Body of pancreas (tissue), 4 donors: ENCODE data around the gene VPS33A. TPM values are rescaled to one million over a fixed set of nuclear protein-coding genes. Genes with fewer than 3 reads are reported as not detected.

Source experiments
- ATAC-seq: fragments of 150-250 bp; one replicate; pipeline ENCODE4 v1.9.1; 2016
- DNase-seq, 4 donors: peaks; one replicate each; pipeline ENCODE4 v3.0.0-alpha.2; 2019
- H3K27ac ChIP-seq, 4 donors: fragments of 200-600 bp; sonication (generic); 1 replicate in 3 of 4; 2 replicates in 1 of 4; pipeline versions ENCODE4 v1.5.1 to v1.6.1; 2016 to 2019; ENCODE audit warnings: mild to moderate bottlenecking in 1 of 4, mixed read lengths in 1 of 4, moderate library complexity in 1 of 4
- H3K27me3 ChIP-seq, 2 donors: fragments of 200-600 bp; sonication (generic); one replicate each; pipeline ENCODE4 v1.6.0; 2016; ENCODE audit warnings: mild to moderate bottlenecking in 1 of 2
- H3K36me3 ChIP-seq, 2 donors: fragments of 200-600 bp; sonication (generic); replicated peaks in 1 of 2; 2 replicates each; pipeline ENCODE4 v1.5.1; 2016; ENCODE audit warnings: low read depth in 2 of 2; ENCODE audit not compliant: insufficient read depth in 1 of 2
- H3K4me1 ChIP-seq: fragments of 200-600 bp; sonication (generic); one replicate; pipeline ENCODE4 v1.6.0; 2016
- H3K4me3 ChIP-seq, 2 donors: fragments of 200-600 bp; sonication (generic); 1 replicate in 1 of 2; 2 replicates in 1 of 2; pipeline ENCODE4 v1.5.1; 2016 to 2019
- H3K9me3 ChIP-seq, 3 donors: fragments of 200-600 bp; sonication (generic); 1 replicate in 2 of 3; 2 replicates in 1 of 3; pipeline ENCODE4 v1.5.1; 2016
- CTCF ChIP-seq, 7 experiments: fragments of 450-650 bp in 4 of 7; fragments of 200-600 bp in 3 of 7; sonication (generic) in 3 of 7; IDR thresholded peaks; one replicate each; pipeline ENCODE4 v1.5.1; 2016 to 2019; ENCODE audit warnings: antibody characterized with exemption in 7 of 7
- POLR2A ChIP-seq, 3 donors: fragments of 450-650 bp; IDR thresholded peaks; one replicate each; pipeline ENCODE4 v1.6.1; 2016; ENCODE audit warnings: antibody characterized with exemption in 3 of 3, mild to moderate bottlenecking in 2 of 3
- WGBS, 2 donors: methylation state at CpG; one replicate each; pipeline ENCODE4 v1.1.5; 2017; 5-methylcytosine and 5-hydroxymethylcytosine counted together
- intact Hi-C: fragments of 100-400 bp; cut with DNase I; formaldehyde crosslinking; loops from one replicate; pipeline ENCODE4 v1.15.1; 2023
- small RNA-seq: library from RNA; depleted of rRNA; stranded (forward); fragments of <200 nt; gene quantifications from one replicate; pipeline ENCODE3, GENCODE V24; 2016
- total RNA-seq, 2 donors: library from RNA; depleted of rRNA; stranded (reverse); fragments of >200 nt; gene quantifications; one replicate each; pipeline ENCODE4 v1.1.0, GENCODE V29; 2016

Gene VPS33A
- total RNA-seq, 2 donors from 2014 or later, result 7.3 to 9.9 TPM

DNA sequence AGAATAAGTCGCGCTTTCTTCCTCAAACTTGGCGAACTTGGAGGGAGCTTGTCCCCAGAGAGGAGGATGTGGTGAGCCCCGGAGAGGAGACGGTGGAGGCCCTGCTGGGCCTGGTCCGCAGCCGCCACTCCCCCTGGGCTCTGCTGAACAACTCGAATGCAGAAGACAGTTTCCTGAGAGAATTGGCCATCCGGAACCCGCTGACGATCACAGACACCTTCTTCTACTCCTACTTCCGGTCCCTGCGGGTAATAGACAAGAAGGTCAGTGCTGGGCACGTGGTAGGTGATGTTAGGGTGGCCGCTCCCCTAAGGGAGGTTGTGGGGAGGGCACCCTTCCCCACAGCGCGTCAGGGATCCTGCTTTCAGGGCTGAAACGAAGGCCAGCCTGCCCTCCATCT is 81.8 kb downstream of the VPS33A start:
- 83% methylated on average over 18 of the region's 18 CpGs; no CpG with 5 or more reads in 1 of the 2 donors for WGBS, 2 donors
- Histone ChIP-seq H3K27ac (no peak overlapping the region), H3K4me1 (peaks cover 11% of the 10 kb centered on the region), H3K9me3 (no peaks in the 10 kb centered on the region), H3K4me3 (no peak overlapping the region), H3K27me3 (no peaks in the 10 kb centered on the region), H3K36me3 (no peaks in the 10 kb centered on the region)
- intact Hi-C loops, result no loop called here
- ATAC-seq (no peak), DNase-seq (no peak)
- TF ChIP-seq POLR2A (IDR thresholded peaks at IDR 0.05) (no peak), CTCF (IDR thresholded peaks at IDR 0.05) (no peak)

DNA sequence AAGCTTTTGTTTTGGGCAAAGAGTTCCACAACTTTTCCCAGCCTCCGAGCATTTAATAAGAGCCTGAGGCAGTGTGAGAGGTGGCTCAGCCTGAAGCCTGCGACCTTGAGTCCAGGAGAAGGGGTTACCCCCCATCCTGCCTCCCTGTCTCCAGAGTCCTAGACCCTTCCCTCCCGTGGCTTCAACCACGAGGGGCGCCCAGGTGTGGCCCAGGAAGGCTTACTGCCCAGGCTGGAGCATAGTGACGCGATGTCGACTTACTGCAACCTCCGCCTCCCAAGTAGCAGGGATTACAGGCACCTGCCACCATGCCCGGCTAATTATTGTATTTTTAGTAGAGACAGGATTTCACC is 82.7 kb downstream of the VPS33A start:
- ATAC-seq, result no peak
- no peaks in the 10 kb centered on the region for H3K9me3 ChIP-seq
- H3K36me3 ChIP-seq, result no peaks in the 10 kb centered on the region
- TF ChIP-seq CTCF (IDR thresholded peaks at IDR 0.05), result no peak
- no peak for TF ChIP-seq POLR2A (IDR thresholded peaks at IDR 0.05)
- WGBS, 2 donors, result 84 to 87% methylated on average over 9 to 10 of the region's 10 CpGs
- peaks cover 11% of the 10 kb centered on the region for H3K4me1 ChIP-seq
- no peak overlapping the region for H3K27ac ChIP-seq
- intact Hi-C loops, result no loop called here
- no peak overlapping the region for H3K4me3 ChIP-seq
- H3K27me3 ChIP-seq, result no peaks in the 10 kb centered on the region
- no peak for DNase-seq

- H3K4me1 ChIP-seq, result peaks cover 11% of the 10 kb centered on the region
- DNase-seq, result peak; percentile 41 to 66 (median 48)
- no peaks in the 10 kb centered on the region for H3K36me3 ChIP-seq
- no peaks in the 10 kb centered on the region for H3K27me3 ChIP-seq
- H3K9me3 ChIP-seq, result no peaks in the 10 kb centered on the region
- intact Hi-C loops, result no loop called here
- peak; percentile 79 for ATAC-seq
- WGBS, 2 donors, result 4 to 18% methylated on average over 16 to 56 of the region's 63 CpGs
- peak within 1 kb of the TSS in 1 of 2 donors; percentile 30 for H3K4me3 ChIP-seq
- H3K27ac ChIP-seq, result peak within 1 kb of the TSS in 1 of 4 donors; percentile 21
- TF ChIP-seq CTCF (IDR thresholded peaks at IDR 0.05), result no peak
- no peak for TF ChIP-seq POLR2A (IDR thresholded peaks at IDR 0.05)
Observed at GRCh38 chr12:122182887-122183587, 83.3 kb downstream of the VPS33A start, which contains the start of gene LRRC43. LRRC43 (plus strand) TSS chr12:122183123; CDS start chr12:122183145, 22 bp downstream.

Small RNA genes lying within 50 kb of the gene (small RNA-seq; reads per million reads assigned to genes)
- not detected for gene DIABLO

Other genes with a start within 250 kb of the VPS33A start
- gene BCL7A, start 244.6 kb downstream of the VPS33A start, total RNA-seq, result 10 to 100 TPM; 19.1 to 25.2 TPM
- 10 to 100 TPM; 43.6 to 84.0 TPM for gene MLXIP, start 187.7 kb downstream of the VPS33A start, total RNA-seq
- gene IL31, start 92.3 kb downstream of the VPS33A start, total RNA-seq, result not detected
- 1 to 10 TPM in 1 of 2 donors, not detected in 1; 2.3 TPM for gene LRRC43, start 83.4 kb downstream of the VPS33A start, total RNA-seq
- not detected for gene B3GNT4, start 62.8 kb downstream of the VPS33A start, total RNA-seq
- gene DIABLO, start 40.4 kb downstream of the VPS33A start, total RNA-seq, result 10 to 100 TPM; 15.8 to 28.3 TPM
- gene CLIP1, start 156.2 kb upstream of the VPS33A start, total RNA-seq, result 10 to 100 TPM; 41.2 to 89.0 TPM
- gene ZCCHC8, start 234.4 kb upstream of the VPS33A start, total RNA-seq, result 10 to 100 TPM in 1 of 2 donors, 1 to 10 TPM in 1; 7.3 to 16.6 TPM